A549 (cell line): ENCODE results near the gene SUB1.

ENCODE experiments used
- BHLHE40 ChIP-seq: IDR thresholded peaks from 2 replicates; pipeline ENCODE4 v1.6.1; 2012; ENCODE audit warnings: low read depth, low read length, inconsistent platforms
- JUNB ChIP-seq: fragments of >200 bp; sonication (Bioruptor Twin); formaldehyde crosslinking; IDR thresholded peaks from 2 replicates; pipeline ENCODE4 v1.6.1; 2016
- NPAS2 ChIP-seq: fragments of 250-450 bp; sonication (Bioruptor Pico); IDR thresholded peaks from 2 replicates; pipeline ENCODE4 v1.8.0; 2022; ENCODE audit warnings: mild to moderate bottlenecking, moderate library complexity, borderline replicate concordance
- POLR2A ChIP-seq: IDR thresholded peaks from 2 replicates; pipeline ENCODE4 v1.6.1; 2012; ENCODE audit warnings: mild to moderate bottlenecking, low read length
- RFX5 ChIP-seq: fragments of 450-650 bp; IDR thresholded peaks from 2 replicates; pipeline ENCODE4 v1.7.1; 2014; ENCODE audit warnings: antibody characterized with exemption, mild to moderate bottlenecking, moderate library complexity
- TF ChIP-seq, protein P1 (sequence below): fragments of >200 bp; sonication (Bioruptor Twin); formaldehyde crosslinking; IDR thresholded peaks from 3 replicates; pipeline ENCODE4 v1.5.1; 2016

DNA sequence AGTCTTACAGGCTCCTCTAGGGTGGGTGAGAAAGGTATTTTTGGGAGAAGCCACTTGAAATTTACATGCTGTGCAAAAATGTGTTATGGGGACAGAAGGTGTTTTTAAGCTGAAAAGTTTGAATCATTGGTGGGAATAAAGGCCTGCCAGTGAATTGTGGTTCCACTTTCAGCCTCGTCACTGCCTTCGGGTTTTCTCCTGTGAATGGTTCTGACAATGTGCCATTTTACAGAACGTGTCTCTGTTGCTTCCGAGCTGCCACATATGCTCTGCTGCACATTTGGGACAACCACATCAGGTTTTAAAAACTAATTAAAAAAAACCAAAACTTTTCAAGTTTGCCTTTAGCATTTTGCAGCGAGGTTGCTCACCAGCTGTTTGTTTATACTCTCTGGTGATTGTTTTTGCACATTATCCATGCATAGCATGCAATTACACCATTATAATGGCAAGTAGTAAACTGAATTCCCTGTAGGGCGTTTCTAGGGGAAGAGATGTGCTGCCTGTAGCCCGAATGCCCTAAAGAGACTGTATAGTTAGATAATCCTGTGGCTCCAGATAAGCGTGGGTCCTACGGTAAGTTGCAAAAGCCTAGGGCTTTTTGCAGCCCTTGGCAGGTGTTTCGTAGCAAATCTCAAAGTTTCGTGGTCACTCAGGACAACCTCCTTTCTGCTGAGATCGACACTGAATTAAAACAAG lies 40.1 kb upstream of the SUB1 start:
- TF ChIP-seq POLR2A (no peak), JUNB (no peak), BHLHE40 (no peak), RFX5 (no peak), NPAS2 (CRISPR knock-in tag) (no peak)
- TF ChIP-seq, protein P1, sequence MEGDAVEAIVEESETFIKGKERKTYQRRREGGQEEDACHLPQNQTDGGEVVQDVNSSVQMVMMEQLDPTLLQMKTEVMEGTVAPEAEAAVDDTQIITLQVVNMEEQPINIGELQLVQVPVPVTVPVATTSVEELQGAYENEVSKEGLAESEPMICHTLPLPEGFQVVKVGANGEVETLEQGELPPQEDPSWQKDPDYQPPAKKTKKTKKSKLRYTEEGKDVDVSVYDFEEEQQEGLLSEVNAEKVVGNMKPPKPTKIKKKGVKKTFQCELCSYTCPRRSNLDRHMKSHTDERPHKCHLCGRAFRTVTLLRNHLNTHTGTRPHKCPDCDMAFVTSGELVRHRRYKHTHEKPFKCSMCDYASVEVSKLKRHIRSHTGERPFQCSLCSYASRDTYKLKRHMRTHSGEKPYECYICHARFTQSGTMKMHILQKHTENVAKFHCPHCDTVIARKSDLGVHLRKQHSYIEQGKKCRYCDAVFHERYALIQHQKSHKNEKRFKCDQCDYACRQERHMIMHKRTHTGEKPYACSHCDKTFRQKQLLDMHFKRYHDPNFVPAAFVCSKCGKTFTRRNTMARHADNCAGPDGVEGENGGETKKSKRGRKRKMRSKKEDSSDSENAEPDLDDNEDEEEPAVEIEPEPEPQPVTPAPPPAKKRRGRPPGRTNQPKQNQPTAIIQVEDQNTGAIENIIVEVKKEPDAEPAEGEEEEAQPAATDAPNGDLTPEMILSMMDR = no peak
